Nephron progenitor cell (in vitro differentiated cells): Measurements from ENCODE around the gene PPP1R14C.

Source experiments
- DNase-seq: peaks from one replicate; pipeline ENCODE4 v3.0.0; 2021
- H3K27ac Mint-ChIP-seq: 2 replicates; pipeline ENCODE4 v1.8.0; 2021; ENCODE audit warnings: mild to moderate bottlenecking, moderate library complexity, mixed read lengths
- H3K27me3 Mint-ChIP-seq: 2 replicates; pipeline ENCODE4 v1.8.0; 2021; ENCODE audit warnings: mild to moderate bottlenecking, low read depth, mixed read lengths; ENCODE audit not compliant: poor library complexity
- H3K36me3 Mint-ChIP-seq: 2 replicates; pipeline ENCODE4 v1.8.0; 2021; ENCODE audit warnings: low read depth, mixed read lengths
- H3K4me1 Mint-ChIP-seq: 2 replicates; pipeline ENCODE4 v1.8.0; 2021; ENCODE audit warnings: mixed read lengths
- H3K4me3 Mint-ChIP-seq: 2 replicates; pipeline ENCODE4 v1.8.0; 2021; ENCODE audit warnings: mild to moderate bottlenecking, moderate library complexity, mixed read lengths
- H3K9me3 Mint-ChIP-seq: 2 replicates; pipeline ENCODE4 v1.8.0; 2021; ENCODE audit warnings: mild to moderate bottlenecking, moderate library complexity, mixed read lengths
- CTCF ChIP-seq: fragments of 200-600 bp; sonication (generic); IDR thresholded peaks from 2 replicates; pipeline ENCODE4 v1.5.0; 2021; ENCODE audit warnings: antibody characterized with exemption

PPP1R14C gene

GRCh38 chr6:150266309-150266708 is 123.5 kb downstream of the PPP1R14C start:
- no peak overlapping the region for H3K27ac Mint-ChIP-seq
- H3K27me3 Mint-ChIP-seq = peaks cover 66% of the 10 kb centered on the region
- no peak for TF ChIP-seq CTCF
- H3K36me3 Mint-ChIP-seq = no peaks in the 10 kb centered on the region
- H3K4me3 Mint-ChIP-seq = no peak overlapping the region
- peaks cover 5% of the 10 kb centered on the region for H3K9me3 Mint-ChIP-seq
- DNase-seq = no peak
- peaks cover 28% of the 10 kb centered on the region for H3K4me1 Mint-ChIP-seq

GRCh38 chr6:150266963-150267685 is 124.3 kb downstream of the PPP1R14C start:
- Mint-ChIP-seq H3K4me1 (peaks cover 36% of the 10 kb centered on the region), H3K27me3 (peaks cover 71% of the 10 kb centered on the region), H3K27ac (no peak overlapping the region), H3K36me3 (no peaks in the 10 kb centered on the region), H3K4me3 (no peak overlapping the region), H3K9me3 (peaks cover 5% of the 10 kb centered on the region)
- no peak for DNase-seq
- no peak for TF ChIP-seq CTCF

- Mint-ChIP-seq H3K4me1 (peaks cover 44% of the 10 kb centered on the region), H3K27ac (no peak overlapping the region), H3K9me3 (peaks cover 5% of the 10 kb centered on the region), H3K4me3 (no peak overlapping the region), H3K36me3 (no peaks in the 10 kb centered on the region), H3K27me3 (peaks cover 76% of the 10 kb centered on the region)
- no peak for TF ChIP-seq CTCF
- DNase-seq = no peak
These were observed 125.1 kb downstream of the PPP1R14C start for GRCh38 chr6:150267686-150268561.

- Mint-ChIP-seq H3K27me3 (peaks cover 72% of the 10 kb centered on the region), H3K9me3 (peaks cover 5% of the 10 kb centered on the region), H3K4me3 (no peak overlapping the region), H3K27ac (no peak overlapping the region), H3K4me1 (peaks cover 58% of the 10 kb centered on the region), H3K36me3 (no peaks in the 10 kb centered on the region)
- no peak for TF ChIP-seq CTCF
- no peak for DNase-seq
These were observed 126.4 kb downstream of the PPP1R14C start for GRCh38 chr6:150269130-150269856.

GRCh38 chr6:150269857-150270223 is 127.0 kb downstream of the PPP1R14C start:
- no peak overlapping the region for H3K27ac Mint-ChIP-seq
- TF ChIP-seq CTCF = no peak

More at GRCh38 chr6:150269857-150270223, 127.0 kb downstream of the PPP1R14C start:
- Mint-ChIP-seq H3K36me3 (no peaks in the 10 kb centered on the region), H3K4me3 (no peak overlapping the region), H3K4me1 (peaks cover 63% of the 10 kb centered on the region), H3K27me3 (peaks cover 69% of the 10 kb centered on the region), H3K9me3 (peaks cover 5% of the 10 kb centered on the region)
- DNase-seq = no peak
